Suprapubic skin (tissue), 4 donors: ENCODE data around the gene DENND4C.
"Not testable (repeated sequence)": the region's sequence is repeated elsewhere in the genome, so short reads cannot be mapped to it uniquely, and the experiment has no call there.

Source experiments
- EP300 ChIP-seq: sonication (generic); formaldehyde crosslinking; IDR thresholded peaks from one replicate; pipeline ENCODE4 v1.6.1; 2017; ENCODE audit warnings: antibody characterized with exemption
- POLR2A ChIP-seq, 2 donors: fragments of 450-650 bp; IDR thresholded peaks; one replicate each; pipeline ENCODE4 v1.6.1; 2017; ENCODE audit warnings: antibody characterized with exemption in 2 of 2, mild to moderate bottlenecking in 2 of 2, moderate library complexity in 2 of 2
- POLR2AphosphoS5 ChIP-seq, 3 donors: sonication (generic); formaldehyde crosslinking; IDR thresholded peaks; one replicate each; pipeline ENCODE4 v1.6.1; 2017; ENCODE audit warnings: antibody characterized with exemption in 3 of 3
- TF ChIP-seq, protein P1 (sequence below), 2 donors: fragments of 200-600 bp in 1 of 2; fragments of 450-650 bp in 1 of 2; sonication (generic) in 1 of 2; IDR thresholded peaks; one replicate each; pipeline ENCODE4 v1.5.1; 2016 to 2019; ENCODE audit warnings: antibody characterized with exemption in 2 of 2, mild to moderate bottlenecking in 1 of 2, moderate library complexity in 1 of 2

DNA sequence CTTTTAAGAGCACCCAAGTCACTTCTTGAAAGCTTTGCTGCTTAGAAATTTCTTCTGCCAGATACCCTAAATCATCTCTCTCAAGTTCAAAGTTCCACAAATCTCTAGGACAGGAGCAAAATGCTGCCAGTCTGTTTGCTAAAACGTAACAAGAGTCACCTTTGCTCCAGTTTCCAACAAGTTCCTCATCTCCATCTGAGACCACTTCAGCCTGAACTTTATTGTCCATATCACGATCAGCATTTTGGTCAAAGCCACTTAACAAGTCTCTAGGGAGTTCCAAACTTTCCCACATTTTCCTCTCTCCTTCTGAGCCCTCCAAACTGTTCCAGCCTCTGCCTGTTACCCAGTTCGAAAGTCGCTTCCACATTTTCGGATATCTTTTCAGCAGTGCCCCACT lies 21.1 kb downstream of the DENND4C start:
- TF ChIP-seq, protein P1, sequence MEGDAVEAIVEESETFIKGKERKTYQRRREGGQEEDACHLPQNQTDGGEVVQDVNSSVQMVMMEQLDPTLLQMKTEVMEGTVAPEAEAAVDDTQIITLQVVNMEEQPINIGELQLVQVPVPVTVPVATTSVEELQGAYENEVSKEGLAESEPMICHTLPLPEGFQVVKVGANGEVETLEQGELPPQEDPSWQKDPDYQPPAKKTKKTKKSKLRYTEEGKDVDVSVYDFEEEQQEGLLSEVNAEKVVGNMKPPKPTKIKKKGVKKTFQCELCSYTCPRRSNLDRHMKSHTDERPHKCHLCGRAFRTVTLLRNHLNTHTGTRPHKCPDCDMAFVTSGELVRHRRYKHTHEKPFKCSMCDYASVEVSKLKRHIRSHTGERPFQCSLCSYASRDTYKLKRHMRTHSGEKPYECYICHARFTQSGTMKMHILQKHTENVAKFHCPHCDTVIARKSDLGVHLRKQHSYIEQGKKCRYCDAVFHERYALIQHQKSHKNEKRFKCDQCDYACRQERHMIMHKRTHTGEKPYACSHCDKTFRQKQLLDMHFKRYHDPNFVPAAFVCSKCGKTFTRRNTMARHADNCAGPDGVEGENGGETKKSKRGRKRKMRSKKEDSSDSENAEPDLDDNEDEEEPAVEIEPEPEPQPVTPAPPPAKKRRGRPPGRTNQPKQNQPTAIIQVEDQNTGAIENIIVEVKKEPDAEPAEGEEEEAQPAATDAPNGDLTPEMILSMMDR (IDR thresholded peaks at IDR 0.05): not testable (repeated sequence)
- TF ChIP-seq POLR2AphosphoS5 (IDR thresholded peaks at IDR 0.05); POLR2A (IDR thresholded peaks at IDR 0.05); EP300: not testable (repeated sequence)
